NCI-H128 (cell line): Measurements from ENCODE around the gene ARL14EP.

Experiments used
- DNase-seq: peaks from one replicate; lab custom pipeline; 2025; ENCODE audit not compliant: unreplicated experiment; lab: John Stamatoyannopoulos, UW

ARL14EP gene

DNA sequence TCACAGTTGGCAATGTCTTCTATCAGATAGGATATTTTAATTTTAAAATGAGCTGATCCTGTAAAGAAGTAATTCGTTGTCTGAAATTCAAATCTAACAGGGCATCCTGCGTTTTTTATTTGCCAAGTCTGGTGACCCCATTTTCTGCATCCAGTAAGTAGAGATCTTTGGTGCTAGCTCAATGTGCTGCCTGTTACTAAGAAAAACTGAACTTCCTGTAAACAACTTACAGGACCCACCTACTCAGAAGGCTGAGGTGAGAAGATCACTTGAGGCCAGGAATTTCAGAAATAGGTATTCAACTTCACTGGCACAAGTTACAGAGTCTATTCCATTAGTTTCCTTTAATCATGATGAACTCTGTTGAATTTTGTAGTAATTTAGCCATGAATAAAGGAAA lies 4.0 kb downstream of the ARL14EP start:
- no peak for DNase-seq

DNA sequence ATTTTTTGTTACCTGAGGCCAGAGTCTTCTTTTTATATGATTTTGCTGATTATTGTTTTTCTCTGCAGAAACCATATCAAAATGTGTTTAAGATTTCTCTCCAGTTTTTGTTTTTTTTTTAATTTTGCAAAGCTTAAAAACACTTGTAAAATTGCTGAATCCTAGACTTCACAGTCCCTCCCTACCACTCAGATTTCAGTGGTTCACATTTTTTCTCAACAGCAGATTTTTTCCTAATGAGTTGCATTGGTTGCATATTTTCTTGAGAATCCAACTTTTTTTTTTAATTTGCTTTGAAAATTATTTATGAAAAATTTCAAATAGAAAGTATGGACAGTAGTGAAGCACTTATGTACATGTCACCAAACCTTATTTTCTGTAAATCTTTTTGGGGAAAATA lies 5.8 kb downstream of the ARL14EP start:
- no peak for DNase-seq

DNA sequence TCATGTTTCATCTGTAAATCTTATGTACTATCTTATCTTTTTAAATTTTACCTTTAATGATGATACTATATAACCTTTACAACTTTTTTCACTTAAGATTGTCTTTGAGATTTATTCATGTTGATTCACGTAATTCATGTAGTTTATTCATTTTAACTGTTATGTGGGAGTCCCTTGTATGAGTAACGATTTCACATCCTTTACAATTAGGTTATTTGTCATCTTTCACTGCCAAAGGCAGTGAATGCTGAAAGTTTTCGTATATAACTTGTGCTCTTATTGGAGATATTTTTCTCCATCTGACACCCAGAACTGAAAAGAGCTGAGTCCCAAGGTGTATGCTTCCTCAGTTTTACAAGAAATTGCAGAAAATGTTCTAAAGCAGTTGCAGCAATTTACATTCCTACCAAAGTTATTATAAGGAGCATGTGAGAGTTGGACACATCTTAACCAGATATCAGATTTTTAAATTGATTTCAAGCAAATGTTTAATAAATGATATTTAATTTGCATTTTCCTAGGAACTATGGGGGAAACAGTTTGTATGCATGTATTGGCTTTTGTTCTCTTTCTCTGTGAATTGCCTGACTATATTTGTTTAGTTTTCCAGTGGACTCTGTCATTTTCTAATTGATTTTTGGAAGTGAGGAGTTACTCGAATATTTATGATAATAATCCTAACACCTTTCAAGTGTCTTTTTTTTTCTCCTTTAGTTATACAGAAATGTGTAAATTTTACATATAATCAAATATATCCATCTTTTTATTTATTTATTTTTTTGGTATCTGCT lies 6.4 kb downstream of the ARL14EP start:
- no peak for DNase-seq

GRCh38 chr11:30333405-30333804 lies 10.5 kb downstream of the ARL14EP start:
- no peak for DNase-seq

- DNase-seq = no peak
Measured at GRCh38 chr11:30342736-30343166, 19.8 kb downstream of the ARL14EP start.

DNA sequence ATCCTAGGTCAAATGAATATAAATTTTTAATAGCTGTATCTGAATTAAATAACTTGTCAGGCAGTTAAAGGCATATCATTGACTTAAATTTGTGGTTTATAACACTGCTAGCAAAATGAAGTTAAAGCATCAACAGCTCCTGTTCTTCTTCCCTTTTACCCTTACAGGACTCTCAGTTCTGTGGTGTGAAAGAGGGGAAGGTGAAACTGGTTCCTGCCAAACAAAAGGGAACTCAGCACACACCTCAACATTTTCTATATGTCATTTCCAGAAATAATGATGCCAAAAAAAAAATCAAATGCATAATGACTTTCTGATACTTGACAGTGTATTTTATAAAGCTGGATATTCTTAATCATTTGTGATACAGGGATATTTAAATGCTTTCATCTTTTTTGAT lies 21.2 kb downstream of the ARL14EP start:
- DNase-seq = no peak

DNA sequence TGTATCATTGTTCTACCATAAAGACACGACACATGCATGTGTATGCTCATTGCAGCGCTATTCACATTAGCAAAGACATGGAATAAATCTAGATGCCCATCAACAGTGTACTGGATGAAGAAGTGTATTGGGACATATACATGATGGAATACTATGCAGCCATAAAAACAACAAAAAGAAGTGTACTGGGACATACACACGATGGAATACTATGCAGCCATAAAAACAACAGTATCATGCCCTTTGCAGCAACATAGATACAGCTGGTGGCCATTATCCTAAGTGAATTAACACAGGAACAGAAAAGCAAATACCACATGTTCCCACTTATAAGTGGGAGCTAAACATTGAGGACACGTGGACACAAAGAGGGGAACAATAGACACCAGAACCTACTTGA lies 22.7 kb downstream of the ARL14EP start:
- no peak for DNase-seq

GRCh38 chr11:30346068-30346688 lies 23.3 kb downstream of the ARL14EP start:
- DNase-seq = no peak

DNA sequence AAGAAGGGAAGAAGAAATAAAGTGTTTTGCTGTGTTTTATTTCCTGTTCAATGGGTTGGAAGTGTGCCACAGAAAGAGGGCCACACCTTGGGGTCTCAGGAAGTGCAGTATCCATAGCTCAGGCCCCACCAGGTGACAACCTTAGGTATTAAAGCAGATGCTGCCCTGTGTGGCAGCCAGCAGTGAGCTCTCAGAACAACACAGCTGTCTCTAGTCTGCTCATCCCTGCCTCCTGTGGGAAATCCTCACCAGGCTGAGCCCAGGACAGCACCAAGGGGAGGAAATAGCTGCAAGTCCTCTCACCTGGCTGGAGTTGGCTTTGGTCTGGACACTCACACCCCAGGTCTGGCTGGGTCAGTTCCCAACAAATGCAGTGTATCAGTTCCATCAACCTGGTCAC lies 25.1 kb downstream of the ARL14EP start:
- DNase-seq = no peak

DNA sequence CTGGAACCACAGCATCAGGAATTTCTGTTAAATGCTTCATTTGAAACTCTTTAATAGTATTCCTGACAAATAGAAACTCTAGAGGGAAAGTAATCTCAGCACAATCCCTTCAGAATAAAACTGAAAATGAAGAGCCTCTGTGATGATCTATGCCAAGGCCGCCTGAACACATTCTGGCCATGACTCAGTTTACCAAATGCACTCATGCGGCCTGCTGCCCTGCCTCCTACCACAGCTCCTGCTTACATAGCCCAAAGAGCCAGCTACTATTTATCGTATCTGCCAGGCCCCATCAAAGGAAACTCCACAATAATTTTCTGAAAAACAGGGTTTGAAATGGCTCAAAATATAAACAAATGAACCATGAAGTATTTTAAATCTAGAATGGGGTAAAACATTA lies 27.0 kb downstream of the ARL14EP start:
- no peak for DNase-seq

GRCh38 chr11:30350384-30350783 lies 27.5 kb downstream of the ARL14EP start:
- DNase-seq = no peak

GRCh38 chr11:30351061-30351460 lies 28.2 kb downstream of the ARL14EP start:
- DNase-seq = no peak

GRCh38 chr11:30356391-30356790 lies 33.5 kb downstream of the ARL14EP start:
- no peak for DNase-seq

DNA sequence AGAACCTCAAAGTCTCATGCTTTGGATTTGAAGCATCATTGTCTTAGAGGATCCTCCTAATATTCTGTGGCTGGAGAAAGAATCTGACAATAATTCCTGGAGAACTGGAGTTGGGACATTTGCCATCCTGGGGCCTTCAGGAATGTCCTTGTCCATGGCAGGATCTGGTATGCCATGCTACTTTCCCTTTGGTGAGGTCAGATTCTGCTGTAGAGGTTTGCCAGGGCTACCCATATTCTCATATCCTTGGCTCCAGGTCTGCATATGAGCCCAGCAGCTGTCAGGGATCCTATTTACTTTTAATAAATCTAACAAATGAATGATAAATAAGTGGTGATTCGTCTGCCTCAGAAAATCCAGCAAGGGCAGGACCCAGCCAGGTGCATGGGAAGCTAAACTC lies 35.0 kb downstream of the ARL14EP start:
- no peak for DNase-seq

- no peak for DNase-seq
Measured at GRCh38 chr11:30358536-30358935, 35.6 kb downstream of the ARL14EP start.

- no peak for DNase-seq
Measured at GRCh38 chr11:30360741-30361140, 37.8 kb downstream of the ARL14EP start.

DNA sequence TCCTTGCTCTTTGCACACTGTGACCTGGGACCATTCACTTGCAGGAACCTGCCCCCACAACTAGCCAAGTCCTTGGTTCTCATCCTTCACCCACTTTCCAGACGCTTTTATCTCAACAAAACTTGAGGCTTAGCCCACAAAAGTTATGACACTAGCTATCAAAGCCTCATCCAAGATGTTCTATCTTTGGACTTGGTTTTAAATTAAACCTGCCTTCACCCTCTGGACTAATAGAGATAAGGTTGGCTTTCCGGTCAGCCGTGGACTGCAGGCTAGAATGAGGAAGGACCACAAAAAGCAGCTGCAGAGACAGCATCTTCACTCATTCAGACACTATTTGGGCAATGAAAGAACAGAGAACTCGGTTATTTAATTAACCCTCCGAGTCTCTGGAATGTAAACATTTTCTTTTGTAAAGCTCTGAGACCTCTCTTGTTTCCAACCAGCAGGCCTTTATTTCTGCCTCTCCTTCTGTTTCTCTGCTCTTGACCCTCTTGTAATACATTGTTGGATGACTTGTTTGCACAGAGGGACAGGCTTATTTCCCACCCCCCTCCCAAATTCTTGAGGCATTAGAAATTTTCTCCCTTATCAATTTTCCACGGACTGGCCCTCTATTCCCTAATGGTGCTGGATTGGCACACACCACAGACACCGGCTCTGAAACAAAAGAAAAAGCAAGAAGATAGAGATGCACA lies 41.4 kb downstream of the ARL14EP start:
- DNase-seq = no peak

DNA sequence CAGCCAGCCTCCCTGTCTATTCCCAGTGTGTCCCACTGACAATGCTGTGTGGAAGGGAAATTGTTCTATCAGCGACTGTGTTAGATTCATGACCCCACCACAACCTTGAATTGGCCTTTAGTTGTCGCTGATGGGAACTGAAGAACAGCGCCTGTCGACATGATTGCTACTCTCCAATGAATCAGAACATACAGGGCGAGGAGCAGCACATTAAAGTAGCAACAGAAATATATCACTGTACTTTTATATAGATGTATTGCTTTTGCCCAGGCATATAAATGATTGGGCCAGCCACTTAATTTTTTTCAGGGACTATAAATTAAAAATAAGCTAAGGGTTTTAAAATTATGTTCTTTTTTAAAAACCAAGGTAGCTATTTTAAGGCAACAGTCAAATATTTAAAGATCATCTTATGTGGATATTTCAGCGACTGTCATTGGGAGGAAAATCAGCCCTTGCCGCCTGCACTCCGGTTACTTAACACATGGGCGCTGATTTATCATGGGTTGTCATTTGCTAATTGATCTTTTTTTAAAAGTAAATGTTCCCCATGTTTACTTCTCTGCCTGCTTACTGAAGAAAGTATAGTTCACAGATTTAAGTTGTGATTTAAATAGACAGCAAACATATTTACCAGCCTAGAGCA lies 42.1 kb downstream of the ARL14EP start:
- no peak for DNase-seq

GRCh38 chr11:30365793-30366517 lies 43.1 kb downstream of the ARL14EP start:
- no peak for DNase-seq

DNA sequence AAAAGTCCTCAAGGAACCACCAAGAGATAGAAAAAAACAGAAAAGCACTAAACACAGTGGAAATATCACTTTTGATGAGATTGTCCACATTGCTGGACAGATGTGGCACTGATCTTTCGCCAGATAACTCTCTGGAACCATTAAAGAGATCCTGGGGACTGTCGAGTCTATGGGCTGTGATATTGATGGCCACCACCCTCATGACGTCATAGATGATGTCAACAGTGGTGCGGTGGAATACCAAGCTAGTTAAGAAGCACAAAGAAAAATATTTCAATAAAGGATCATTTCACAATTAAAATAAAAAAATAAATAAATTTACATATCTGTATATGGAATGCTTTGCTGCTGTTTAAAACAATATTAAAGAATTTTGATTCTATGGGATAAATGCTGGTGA lies 45.5 kb downstream of the ARL14EP start:
- no peak for DNase-seq

DNA sequence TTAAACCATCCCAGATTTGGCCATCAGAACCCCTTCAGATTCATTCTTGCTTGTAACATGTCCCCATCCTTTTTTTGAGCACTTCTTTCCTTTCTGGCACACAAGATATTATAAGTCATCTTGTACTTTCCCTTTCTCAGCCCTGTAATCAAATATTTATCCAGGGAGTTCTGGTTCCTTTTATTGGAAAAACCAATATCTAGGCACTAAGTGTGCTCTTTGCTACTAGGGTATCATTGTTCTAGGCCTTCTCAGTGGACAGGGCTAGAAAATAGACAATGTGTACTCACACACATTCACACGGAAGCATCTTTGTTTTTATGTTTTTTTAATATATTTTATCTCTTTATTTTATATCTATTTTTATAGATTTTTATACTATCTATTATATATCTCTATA lies 47.3 kb downstream of the ARL14EP start:
- no peak for DNase-seq
